Effector memory CD4-positive, alpha-beta T cell (primary cell): Measurements from ENCODE around the gene NOVA2.

ENCODE experiments used
- DNase-seq, 3 donors: peaks; one replicate each; pipeline ENCODE4 v3.0.0-alpha.2; 2020
- H3K27ac ChIP-seq: 2 replicates; pipeline ENCODE4 v1.7.0; 2013; ENCODE audit warnings: mild to moderate bottlenecking, low read length, moderate library complexity; ENCODE audit not compliant: insufficient read depth, poor library complexity, severe bottlenecking
- H3K27me3 ChIP-seq: replicated peaks from 2 replicates; pipeline ENCODE4 v1.7.0; 2013; ENCODE audit warnings: mild to moderate bottlenecking, low read length; ENCODE audit not compliant: insufficient read depth, control insufficient read depth, poor library complexity, severe bottlenecking
- H3K36me3 ChIP-seq: 2 replicates; pipeline ENCODE4 v1.7.0; 2013; ENCODE audit warnings: mild to moderate bottlenecking, low read length, moderate library complexity; ENCODE audit not compliant: control insufficient read depth, insufficient read depth
- H3K4me1 ChIP-seq: 2 replicates; pipeline ENCODE4 v1.7.0; 2013; ENCODE audit warnings: low read length, mild to moderate bottlenecking; ENCODE audit not compliant: control insufficient read depth, insufficient read depth, poor library complexity, severe bottlenecking
- H3K4me3 ChIP-seq: 2 replicates; pipeline ENCODE4 v1.7.0; 2013; ENCODE audit warnings: low read length, low read depth, mild to moderate bottlenecking; ENCODE audit not compliant: insufficient read depth, poor library complexity, severe bottlenecking
- H3K9me3 ChIP-seq: 2 replicates; pipeline ENCODE4 v1.7.0; 2013; ENCODE audit warnings: mild to moderate bottlenecking, low read length, moderate library complexity; ENCODE audit not compliant: control insufficient read depth

NOVA2 gene

GRCh38 chr19:46017874-46018675, 44.4 kb upstream of the NOVA2 start:
- Histone ChIP-seq H3K27me3 (peaks cover 4% of the 10 kb centered on the region), H3K4me1 (peaks cover 11% of the 10 kb centered on the region), H3K4me3 (no peak overlapping the region), H3K36me3 (no peaks in the 10 kb centered on the region), H3K27ac (no peak overlapping the region), H3K9me3 (no peaks in the 10 kb centered on the region)
- DNase-seq = no peak

- Histone ChIP-seq H3K27ac (no peak overlapping the region), H3K4me3 (no peak overlapping the region), H3K27me3 (no peaks in the 10 kb centered on the region), H3K9me3 (no peaks in the 10 kb centered on the region), H3K36me3 (no peaks in the 10 kb centered on the region), H3K4me1 (peaks cover 11% of the 10 kb centered on the region)
- no peak for DNase-seq
These were observed 43.4 kb upstream of the NOVA2 start for GRCh38 chr19:46017095-46017429.

- Histone ChIP-seq H3K9me3 (no peaks in the 10 kb centered on the region), H3K36me3 (no peaks in the 10 kb centered on the region), H3K4me3 (peak overlapping the region; percentile 88), H3K4me1 (peaks cover 11% of the 10 kb centered on the region), H3K27me3 (no peaks in the 10 kb centered on the region), H3K27ac (peak overlapping the region; percentile 61)
- DNase-seq = peak; percentile 65 to 72 (median 65)
These were observed 42.9 kb upstream of the NOVA2 start for GRCh38 chr19:46016426-46017094.

GRCh38 chr19:46015687-46016425, 42.2 kb upstream of the NOVA2 start:
- Histone ChIP-seq H3K36me3 (no peaks in the 10 kb centered on the region), H3K9me3 (no peaks in the 10 kb centered on the region), H3K4me1 (peaks cover 11% of the 10 kb centered on the region), H3K27ac (peak overlapping the region; percentile 61), H3K4me3 (peak overlapping the region; percentile 88), H3K27me3 (no peaks in the 10 kb centered on the region)
- DNase-seq = peak; percentile 23 to 38 (median 24)

- no peak overlapping the region for H3K27ac ChIP-seq
- H3K36me3 ChIP-seq = no peaks in the 10 kb centered on the region
- H3K4me3 ChIP-seq = peak overlapping the region; percentile 88
- H3K4me1 ChIP-seq = peaks cover 11% of the 10 kb centered on the region
- peak; percentile 46 to 64 (median 48) for DNase-seq
- no peaks in the 10 kb centered on the region for H3K27me3 ChIP-seq
- no peaks in the 10 kb centered on the region for H3K9me3 ChIP-seq
These were observed 41.4 kb upstream of the NOVA2 start for GRCh38 chr19:46014941-46015686.

- H3K27me3 ChIP-seq = no peaks in the 10 kb centered on the region
- H3K4me1 ChIP-seq = peaks cover 11% of the 10 kb centered on the region
- no peaks in the 10 kb centered on the region for H3K36me3 ChIP-seq
- H3K9me3 ChIP-seq = no peaks in the 10 kb centered on the region
- no peak for DNase-seq
- H3K4me3 ChIP-seq = no peak overlapping the region
- no peak overlapping the region for H3K27ac ChIP-seq
These were observed 40.9 kb upstream of the NOVA2 start for GRCh38 chr19:46014534-46014933.

GRCh38 chr19:46009530-46010510, 36.2 kb upstream of the NOVA2 start:
- Histone ChIP-seq H3K4me1 (no peaks in the 10 kb centered on the region), H3K4me3 (no peak overlapping the region), H3K36me3 (no peaks in the 10 kb centered on the region), H3K27me3 (no peaks in the 10 kb centered on the region), H3K9me3 (no peaks in the 10 kb centered on the region), H3K27ac (no peak overlapping the region)
- peak; percentile 32 to 55 (median 36) for DNase-seq

DNA sequence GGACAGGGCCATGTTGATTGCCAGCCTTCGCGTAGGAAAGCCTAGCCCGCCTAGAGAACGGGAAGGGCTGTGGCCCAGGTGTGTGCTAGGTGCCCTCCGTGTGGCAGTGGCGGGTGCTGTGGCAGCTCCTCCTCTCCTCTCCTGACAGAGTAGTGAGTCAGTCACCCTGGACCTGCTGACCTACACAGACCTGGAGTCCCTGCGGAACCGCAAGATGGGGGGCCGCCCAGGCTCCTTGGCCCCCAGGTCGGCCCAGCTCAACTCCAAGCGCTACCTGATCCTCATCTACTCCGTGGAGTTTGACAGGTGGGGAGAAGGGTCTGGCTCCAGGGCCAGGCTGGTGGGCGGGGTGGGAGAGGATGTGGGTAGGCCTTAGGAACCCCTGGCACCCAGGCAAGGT, 32.7 kb upstream of the NOVA2 start:
- Histone ChIP-seq H3K4me1 (no peaks in the 10 kb centered on the region), H3K4me3 (no peak overlapping the region), H3K27ac (no peak overlapping the region), H3K9me3 (no peaks in the 10 kb centered on the region), H3K36me3 (peaks cover 5% of the 10 kb centered on the region), H3K27me3 (no peaks in the 10 kb centered on the region)
- no peak for DNase-seq
